Right lung (tissue), 5 donors: ENCODE results near the gene LDAH. TPM values are rescaled to one million over a fixed set of nuclear protein-coding genes. Genes with fewer than 3 reads are reported as not detected.
"Not testable (repeated sequence)": the region's sequence is repeated elsewhere in the genome, so short reads cannot be mapped to it uniquely, and the experiment has no call there.

Experiments used
- DNase-seq, 2 donors: peaks; one replicate each; pipeline ENCODE4 v3.0.0-alpha.2; 2013
- polyA plus RNA-seq, 5 donors: library from polyadenylated mRNA; unstranded; fragments of 120-200 nt; gene quantifications; one replicate each; pipeline versions ENCODE4 v1.2.1 to v1.2.3, GENCODE V29; 2013; ENCODE audit warnings: inconsistent platforms in 1 of 5, low replicate concordance in 1 of 5; ENCODE audit not compliant: insufficient read length in 5 of 5, insufficient read depth in 1 of 5

The LDAH gene
- polyA plus RNA-seq, 5 donors, result 17.9 to 27.3 (median 25.0) TPM

- DNase-seq, result not testable (repeated sequence)
Measured at GRCh38 chr2:20793944-20794343, 29.0 kb downstream of the LDAH start.

- no peak for DNase-seq
Measured at GRCh38 chr2:20781656-20782265, 41.1 kb downstream of the LDAH start.

- DNase-seq, result no peak
Measured at GRCh38 chr2:20771299-20771698, 51.6 kb downstream of the LDAH start.

GRCh38 chr2:20766798-20767644, 55.9 kb downstream of the LDAH start:
- DNase-seq, result no peak

- DNase-seq, result no peak
Measured at GRCh38 chr2:20766213-20766612, 56.7 kb downstream of the LDAH start.

- no peak for DNase-seq
Measured at GRCh38 chr2:20762945-20763683, 59.8 kb downstream of the LDAH start.

- DNase-seq, result no peak
Measured at GRCh38 chr2:20759487-20759886, 63.4 kb downstream of the LDAH start.

GRCh38 chr2:20758997-20759396, 63.9 kb downstream of the LDAH start:
- no peak for DNase-seq

GRCh38 chr2:20757405-20758090, 65.4 kb downstream of the LDAH start:
- DNase-seq, result no peak

- no peak for DNase-seq
Measured at GRCh38 chr2:20755132-20755800, 67.6 kb downstream of the LDAH start.

- DNase-seq, result no peak
Measured at GRCh38 chr2:20752293-20752692, 70.6 kb downstream of the LDAH start.

GRCh38 chr2:20747317-20747716, 75.6 kb downstream of the LDAH start:
- DNase-seq, result no peak

GRCh38 chr2:20745924-20746555, 76.9 kb downstream of the LDAH start:
- peak; percentile 33 to 36 for DNase-seq

GRCh38 chr2:20744366-20745335, 78.2 kb downstream of the LDAH start:
- DNase-seq, result no peak

- no peak for DNase-seq
Measured at GRCh38 chr2:20738772-20739171, 84.1 kb downstream of the LDAH start.

- DNase-seq, result no peak
Measured at GRCh38 chr2:20737505-20737904, 85.4 kb downstream of the LDAH start.

GRCh38 chr2:20728114-20728758, 94.7 kb downstream of the LDAH start:
- peak in 1 of 2 donors; percentile 5 for DNase-seq

- DNase-seq, result no peak
Measured at GRCh38 chr2:20726913-20727312, 96.0 kb downstream of the LDAH start.

- DNase-seq, result no peak
Measured at GRCh38 chr2:20725782-20726181, 97.1 kb downstream of the LDAH start.
